ENCODE measurements around the gene SGIP1.

The SGIP1 gene

GRCh38 chr1:66521721-66522365 is 12.1 kb upstream of the SGIP1 start:
- H3K4me3 ChIP-seq (ENCODE audit: low read depth, low read length): no peak overlapping the region

- H3K4me3 ChIP-seq (ENCODE audit: low read depth, low read length): no peak overlapping the region
Observed at GRCh38 chr1:66523562-66523961, 10.4 kb upstream of the SGIP1 start.

GRCh38 chr1:66525086-66525485 is 8.9 kb upstream of the SGIP1 start:
- no peak overlapping the region for H3K4me3 ChIP-seq (ENCODE audit: low read depth, low read length)

- H3K4me3 ChIP-seq (ENCODE audit: low read depth, low read length): no peak overlapping the region
Observed at GRCh38 chr1:66526036-66526435, 7.9 kb upstream of the SGIP1 start.

- no peak overlapping the region for H3K4me3 ChIP-seq (ENCODE audit: low read depth, low read length)
Observed at GRCh38 chr1:66526991-66527390, 7.0 kb upstream of the SGIP1 start.

- H3K4me3 ChIP-seq (ENCODE audit: low read depth, low read length): no peak overlapping the region
Observed at GRCh38 chr1:66527686-66528085, 6.3 kb upstream of the SGIP1 start.

- no peak overlapping the region for H3K4me3 ChIP-seq (ENCODE audit: low read depth, low read length)
Observed at GRCh38 chr1:66528580-66528979, 5.4 kb upstream of the SGIP1 start.

GRCh38 chr1:66532214-66532613 is 1.7 kb upstream of the SGIP1 start:
- H3K4me3 ChIP-seq (ENCODE audit: low read depth, low read length): no peak overlapping the region

GRCh38 chr1:66532798-66533783 is 862 bp upstream of the SGIP1 start:
- H3K4me3 ChIP-seq (ENCODE audit: low read depth, low read length): peak overlapping the region; percentile 52

- H3K4me3 ChIP-seq (ENCODE audit: low read depth, low read length): no peak overlapping the region
Observed at GRCh38 chr1:66535061-66535460, 1.1 kb downstream of the SGIP1 start.

GRCh38 chr1:66535853-66536252 is 1.9 kb downstream of the SGIP1 start:
- no peak overlapping the region for H3K4me3 ChIP-seq (ENCODE audit: low read depth, low read length)

- H3K4me3 ChIP-seq (ENCODE audit: low read depth, low read length): no peak overlapping the region
Observed at GRCh38 chr1:66537718-66538117, 3.8 kb downstream of the SGIP1 start.

- no peak overlapping the region for H3K4me3 ChIP-seq (ENCODE audit: low read depth, low read length)
Observed at GRCh38 chr1:66539491-66539890, 5.5 kb downstream of the SGIP1 start.

GRCh38 chr1:66540434-66541032 is 6.6 kb downstream of the SGIP1 start:
- H3K4me3 ChIP-seq (ENCODE audit: low read depth, low read length): no peak overlapping the region

GRCh38 chr1:66542314-66542713 is 8.4 kb downstream of the SGIP1 start:
- no peak overlapping the region for H3K4me3 ChIP-seq (ENCODE audit: low read depth, low read length)

GRCh38 chr1:66542811-66543767 is 9.1 kb downstream of the SGIP1 start:
- no peak overlapping the region for H3K4me3 ChIP-seq (ENCODE audit: low read depth, low read length)

- no peak overlapping the region for H3K4me3 ChIP-seq (ENCODE audit: low read depth, low read length)
Observed at GRCh38 chr1:66546047-66546810, 12.3 kb downstream of the SGIP1 start.

- no peak overlapping the region for H3K4me3 ChIP-seq (ENCODE audit: low read depth, low read length)
Observed at GRCh38 chr1:66549017-66549416, 15.1 kb downstream of the SGIP1 start.

GRCh38 chr1:66550243-66550642 is 16.3 kb downstream of the SGIP1 start:
- H3K4me3 ChIP-seq (ENCODE audit: low read depth, low read length): no peak overlapping the region

- no peak overlapping the region for H3K4me3 ChIP-seq (ENCODE audit: low read depth, low read length)
Observed at GRCh38 chr1:66552287-66552686, 18.3 kb downstream of the SGIP1 start.

All from iPS-11a (cell line).